SK-N-MC (cell line): ENCODE measurements around the gene AMOTL2.

Source experiments
- FOXP2 ChIP-seq: optimal IDR thresholded peaks from 2 replicates; pipeline ENCODE3; 2011; ENCODE audit warnings: mild to moderate bottlenecking, moderate library complexity; ENCODE audit not compliant: insufficient read depth; ENCODE audit errors: extremely low read length, control extremely low read depth
- POLR2AphosphoS5 ChIP-seq: IDR thresholded peaks from 2 replicates; pipeline ENCODE4 v1.6.1; 2012; ENCODE audit warnings: mild to moderate bottlenecking, low read depth, low read length, borderline replicate concordance

GRCh38 chr3:134336587-134336986 is 37.7 kb downstream of the AMOTL2 start:
- TF ChIP-seq POLR2AphosphoS5 (no peak), FOXP2 (no peak)
